Smooth muscle cell (in vitro differentiated cells): Measurements from ENCODE around the gene MYO10. TPM values are rescaled to one million over a fixed set of nuclear protein-coding genes. Genes with fewer than 3 reads are reported as not detected.

Source experiments
- DNase-seq: peaks from one replicate; lab custom pipeline; 2025; ENCODE audit not compliant: unreplicated experiment; lab: John Stamatoyannopoulos, UW
- H2AFZ ChIP-seq: fragments of 200-600 bp; sonication (generic); 2 replicates; pipeline ENCODE4 v1.6.0; 2016; ENCODE audit warnings: antibody characterized with exemption, low read depth, mild to moderate bottlenecking
- H3F3A ChIP-seq: fragments of 200-600 bp; sonication (generic); 2 replicates; pipeline ENCODE4 v1.6.0; 2017; ENCODE audit warnings: antibody characterized with exemption, low read depth
- H3K27ac ChIP-seq: fragments of 200-600 bp; sonication (generic); 2 replicates; pipeline ENCODE4 v1.5.1; 2016; ENCODE audit warnings: low read depth, mild to moderate bottlenecking
- H3K27me3 ChIP-seq: fragments of 200-600 bp; sonication (generic); 2 replicates; pipeline ENCODE4 v1.6.1; 2016; ENCODE audit warnings: low read depth, mild to moderate bottlenecking
- H3K36me3 ChIP-seq: fragments of 200-600 bp; sonication (generic); 2 replicates; pipeline ENCODE4 v1.5.1; 2016; ENCODE audit warnings: low read depth
- H3K4me1 ChIP-seq: fragments of 200-600 bp; sonication (generic); 2 replicates; pipeline ENCODE4 v1.5.1; 2016; ENCODE audit warnings: low read depth
- H3K4me2 ChIP-seq: fragments of 200-600 bp; sonication (generic); 2 replicates; pipeline ENCODE4 v1.6.0; 2016; ENCODE audit warnings: mild to moderate bottlenecking
- H3K4me3 ChIP-seq: fragments of 200-600 bp; sonication (generic); 2 replicates; pipeline ENCODE4 v1.5.1; 2016; ENCODE audit warnings: mild to moderate bottlenecking
- H3K79me2 ChIP-seq: fragments of 200-600 bp; sonication (generic); 2 replicates; pipeline ENCODE4 v1.6.0; 2016; ENCODE audit warnings: low read depth, mild to moderate bottlenecking
- H3K9ac ChIP-seq: fragments of 200-600 bp; sonication (generic); 2 replicates; pipeline ENCODE4 v1.6.0; 2016; ENCODE audit warnings: low read depth
- H3K9me3 ChIP-seq: fragments of 200-600 bp; sonication (generic); replicated peaks from 2 replicates; pipeline ENCODE4 v1.5.1; 2016; ENCODE audit warnings: low read depth
- H4K20me1 ChIP-seq: fragments of 200-600 bp; sonication (generic); 2 replicates; pipeline ENCODE4 v1.6.0; 2016; ENCODE audit warnings: low read depth
- CTCF ChIP-seq: fragments of 200-600 bp; sonication (generic); IDR thresholded peaks from 2 replicates; pipeline ENCODE4 v1.5.1; 2017; ENCODE audit warnings: borderline replicate concordance, mild to moderate bottlenecking, antibody characterized with exemption; ENCODE audit not compliant: insufficient read depth, poor library complexity, severe bottlenecking
- WGBS: methylation state at CpG from one replicate; pipeline ENCODE4 v1.1.7; 2016; ENCODE audit warnings: low lambda C conversion rate; 5-methylcytosine and 5-hydroxymethylcytosine counted together
- polyA plus RNA-seq: library from polyadenylated mRNA; unstranded; fragments of >200 nt; fragmentation: Nextera tagmentation; extraction: Ambion mirVana; gene quantifications from 2 replicates; pipeline ENCODE4 v1.2.1, GENCODE V29; 2016
- total RNA-seq: library from RNA; depleted of rRNA; stranded (reverse); fragments of >200 nt; gene quantifications from 2 replicates; pipeline ENCODE4 v1.2.3, GENCODE V29; 2014

Gene MYO10
- total and polyA plus RNA-seq, 2 experiments from 2014 or later = 76.4 to 96.8 TPM

GRCh38 chr5:16865151-16865550 lies 70.9 kb downstream of the MYO10 start:
- Histone ChIP-seq H3K79me2 (peaks cover 93% of the 10 kb centered on the region), H3K9me3 (no peaks in the 10 kb centered on the region), H3K9ac (no peak overlapping the region), H3K4me2 (no peak overlapping the region), H3K36me3 (no peaks in the 10 kb centered on the region), H3K27me3 (no peaks in the 10 kb centered on the region), H3F3A (peaks cover 4% of the 10 kb centered on the region), H3K27ac (peak overlapping the region; percentile 16), H3K4me3 (no peak overlapping the region), H4K20me1 (peaks cover 100% of the 10 kb centered on the region), H3K4me1 (peaks cover 36% of the 10 kb centered on the region), H2AFZ (no peak overlapping the region)
- WGBS = 95% methylated on average over 8 of the region's 8 CpGs
- no peak for DNase-seq
- TF ChIP-seq CTCF = no peak

- DNase-seq = no peak
- WGBS = 72% methylated on average over 4 of the region's 4 CpGs
- no peaks in the 10 kb centered on the region for H3F3A ChIP-seq
- H3K27ac ChIP-seq = no peak overlapping the region
- no peak overlapping the region for H3K4me2 ChIP-seq
- H3K4me1 ChIP-seq = peaks cover 36% of the 10 kb centered on the region
- H3K9ac ChIP-seq = no peak overlapping the region
- H3K4me3 ChIP-seq = no peak overlapping the region
- no peaks in the 10 kb centered on the region for H3K9me3 ChIP-seq
- TF ChIP-seq CTCF = no peak
- H4K20me1 ChIP-seq = peaks cover 100% of the 10 kb centered on the region
- H3K79me2 ChIP-seq = peaks cover 93% of the 10 kb centered on the region
- no peak overlapping the region for H2AFZ ChIP-seq
- no peaks in the 10 kb centered on the region for H3K36me3 ChIP-seq
- no peaks in the 10 kb centered on the region for H3K27me3 ChIP-seq
These were observed 71.4 kb downstream of the MYO10 start for GRCh38 chr5:16864631-16865131.

- no peak overlapping the region for H3K27ac ChIP-seq
- no peaks in the 10 kb centered on the region for H3K9me3 ChIP-seq
- no peaks in the 10 kb centered on the region for H3K36me3 ChIP-seq
- H3F3A ChIP-seq = no peaks in the 10 kb centered on the region
- H4K20me1 ChIP-seq = peaks cover 100% of the 10 kb centered on the region
- H3K4me3 ChIP-seq = no peak overlapping the region
- H3K9ac ChIP-seq = no peak overlapping the region
- H3K79me2 ChIP-seq = peaks cover 96% of the 10 kb centered on the region
- no peak overlapping the region for H3K4me2 ChIP-seq
- no peak overlapping the region for H2AFZ ChIP-seq
- H3K4me1 ChIP-seq = peaks cover 36% of the 10 kb centered on the region
- WGBS = 92% methylated on average over 5 of the region's 5 CpGs
- no peak for TF ChIP-seq CTCF
- no peaks in the 10 kb centered on the region for H3K27me3 ChIP-seq
- DNase-seq = no peak
These were observed 72.6 kb downstream of the MYO10 start for GRCh38 chr5:16863469-16863946.

GRCh38 chr5:16862777-16863176 lies 73.3 kb downstream of the MYO10 start:
- H3K4me2 ChIP-seq = no peak overlapping the region
- WGBS = 84% methylated on average over 3 of the region's 3 CpGs

More at GRCh38 chr5:16862777-16863176, 73.3 kb downstream of the MYO10 start:
- TF ChIP-seq CTCF = no peak
- Histone ChIP-seq H3K79me2 (peaks cover 96% of the 10 kb centered on the region), H2AFZ (no peak overlapping the region), H3K4me1 (peaks cover 33% of the 10 kb centered on the region), H3K9me3 (no peaks in the 10 kb centered on the region), H3K27me3 (no peaks in the 10 kb centered on the region), H3K4me3 (no peak overlapping the region), H3K36me3 (no peaks in the 10 kb centered on the region), H3F3A (no peaks in the 10 kb centered on the region), H4K20me1 (peaks cover 100% of the 10 kb centered on the region), H3K27ac (no peak overlapping the region), H3K9ac (no peak overlapping the region)
- no peak for DNase-seq
